Retinal pigment epithelial cell (primary cell): ENCODE data around the gene SCAF8.
A peak's percentile ranks its signal among the peaks of the same experiment; 100 is the strongest.
"Not testable (repeated sequence)": the region's sequence is repeated elsewhere in the genome, so short reads cannot be mapped to it uniquely, and the experiment has no call there.

ENCODE experiments used
- DNase-seq: peaks from one replicate; pipeline ENCODE4 v3.0.0-alpha.2; 2010; ENCODE audit warnings: low read depth
- H3K4me3 ChIP-seq: 2 replicates; pipeline ENCODE4 v1.5.1; 2011; ENCODE audit warnings: mild to moderate bottlenecking, low read length, control low read depth, moderate library complexity
- TF ChIP-seq, protein P1 (sequence below): conservative IDR thresholded peaks from 2 replicates; pipeline ENCODE4 v1.5.1; 2011; ENCODE audit warnings: low read depth, low read length, control low read depth, inconsistent platforms

The SCAF8 gene

DNA sequence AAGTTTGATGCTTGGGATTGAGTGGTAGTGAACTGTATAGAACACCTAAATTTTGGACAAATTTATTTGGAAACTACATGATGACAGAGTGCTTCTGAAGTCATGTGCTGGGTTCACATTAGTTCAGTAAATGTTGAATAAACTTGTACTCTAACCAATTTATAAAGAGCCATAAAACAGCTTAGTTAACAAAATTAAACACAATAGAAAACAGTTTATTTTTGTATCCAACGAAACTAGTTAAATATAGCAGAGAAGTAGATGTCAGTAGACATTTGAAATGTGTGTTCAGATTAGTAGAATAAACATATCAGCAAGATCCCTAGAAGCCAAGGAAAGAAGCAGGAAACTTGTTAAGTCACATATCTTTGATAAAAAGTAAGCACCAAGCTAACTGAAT is 32.1 kb downstream of the SCAF8 start:
- TF ChIP-seq, protein P1, sequence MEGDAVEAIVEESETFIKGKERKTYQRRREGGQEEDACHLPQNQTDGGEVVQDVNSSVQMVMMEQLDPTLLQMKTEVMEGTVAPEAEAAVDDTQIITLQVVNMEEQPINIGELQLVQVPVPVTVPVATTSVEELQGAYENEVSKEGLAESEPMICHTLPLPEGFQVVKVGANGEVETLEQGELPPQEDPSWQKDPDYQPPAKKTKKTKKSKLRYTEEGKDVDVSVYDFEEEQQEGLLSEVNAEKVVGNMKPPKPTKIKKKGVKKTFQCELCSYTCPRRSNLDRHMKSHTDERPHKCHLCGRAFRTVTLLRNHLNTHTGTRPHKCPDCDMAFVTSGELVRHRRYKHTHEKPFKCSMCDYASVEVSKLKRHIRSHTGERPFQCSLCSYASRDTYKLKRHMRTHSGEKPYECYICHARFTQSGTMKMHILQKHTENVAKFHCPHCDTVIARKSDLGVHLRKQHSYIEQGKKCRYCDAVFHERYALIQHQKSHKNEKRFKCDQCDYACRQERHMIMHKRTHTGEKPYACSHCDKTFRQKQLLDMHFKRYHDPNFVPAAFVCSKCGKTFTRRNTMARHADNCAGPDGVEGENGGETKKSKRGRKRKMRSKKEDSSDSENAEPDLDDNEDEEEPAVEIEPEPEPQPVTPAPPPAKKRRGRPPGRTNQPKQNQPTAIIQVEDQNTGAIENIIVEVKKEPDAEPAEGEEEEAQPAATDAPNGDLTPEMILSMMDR: no peak
- DNase-seq: peak; percentile 16
- H3K4me3 ChIP-seq: no peak overlapping the region

DNA sequence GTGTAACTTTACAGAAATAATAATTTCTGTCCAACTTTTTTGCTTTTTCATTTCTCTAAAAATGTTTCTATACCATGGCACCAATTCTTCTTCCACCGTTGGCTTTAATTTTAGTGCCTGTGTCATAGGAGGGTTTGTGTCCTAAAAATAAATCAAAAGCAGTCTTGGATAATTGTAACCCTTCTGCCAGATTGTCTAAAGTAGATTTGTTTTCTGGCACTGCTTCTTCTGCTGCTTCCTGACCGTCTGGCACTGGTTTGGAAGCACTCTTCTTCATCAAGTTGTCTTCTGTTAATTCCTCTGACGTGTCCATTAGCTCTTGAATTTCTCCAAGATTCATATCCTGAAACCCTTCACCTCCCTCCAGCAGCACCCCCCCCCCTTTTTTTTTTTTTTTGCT is 33.1 kb downstream of the SCAF8 start:
- no peak overlapping the region for H3K4me3 ChIP-seq
- TF ChIP-seq, protein P1: no peak
- no peak for DNase-seq

DNA sequence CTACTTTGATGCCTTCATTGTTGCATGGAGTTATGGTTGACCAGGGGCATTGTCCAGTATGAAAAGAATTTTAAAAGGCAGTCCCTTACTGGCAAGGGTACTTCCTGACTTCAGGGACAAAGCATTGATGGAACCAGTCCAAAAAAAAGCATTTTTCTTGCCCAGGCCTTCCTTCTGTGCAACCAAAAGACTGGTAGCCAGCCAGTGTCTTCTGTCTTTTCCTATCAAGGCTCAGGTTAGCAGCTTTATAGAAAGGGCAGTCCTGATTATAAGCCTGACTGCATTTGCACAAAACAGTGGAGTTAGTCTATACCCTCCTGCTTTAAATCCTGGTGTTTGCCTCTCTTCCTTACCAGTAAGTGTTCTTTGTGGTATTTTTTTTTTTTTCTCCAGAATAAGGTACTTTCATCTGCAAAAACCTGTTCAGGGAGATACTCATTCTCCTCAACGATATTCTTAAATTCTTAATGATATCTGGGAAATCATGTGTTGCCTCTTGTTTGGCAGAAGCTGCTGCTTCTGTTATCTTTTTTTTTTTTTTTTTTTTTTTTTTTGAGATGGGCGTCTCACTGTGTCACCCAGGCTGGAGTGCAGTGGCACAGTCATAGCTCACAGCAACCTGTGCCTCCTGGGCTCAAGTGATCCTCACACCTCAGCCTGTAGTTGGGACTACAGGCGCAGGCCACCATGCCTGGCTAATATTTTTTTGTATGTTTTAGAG is 33.9 kb downstream of the SCAF8 start:
- TF ChIP-seq, protein P1: no peak
- no peak overlapping the region for H3K4me3 ChIP-seq
- peak; percentile 6 for DNase-seq

DNA sequence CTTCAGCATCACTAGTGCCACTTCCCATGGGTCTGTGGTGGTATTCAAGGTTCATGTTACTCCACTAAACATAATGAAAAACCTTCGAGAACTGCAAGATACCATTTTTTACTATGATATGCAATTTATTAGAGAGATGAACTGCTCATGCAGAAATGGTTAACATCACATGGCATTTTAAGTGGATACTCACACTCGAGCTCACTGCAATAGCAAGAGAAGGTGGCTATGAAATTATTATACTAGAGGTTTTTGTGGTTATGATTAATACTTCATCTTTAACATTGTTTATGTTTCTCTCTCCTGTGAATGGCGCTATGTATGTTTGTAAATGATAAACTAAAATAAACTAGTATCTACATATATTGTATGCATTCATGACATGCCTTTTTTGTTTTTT is 35.1 kb downstream of the SCAF8 start:
- H3K4me3 ChIP-seq: no peak overlapping the region
- TF ChIP-seq, protein P1: no peak
- no peak for DNase-seq

DNA sequence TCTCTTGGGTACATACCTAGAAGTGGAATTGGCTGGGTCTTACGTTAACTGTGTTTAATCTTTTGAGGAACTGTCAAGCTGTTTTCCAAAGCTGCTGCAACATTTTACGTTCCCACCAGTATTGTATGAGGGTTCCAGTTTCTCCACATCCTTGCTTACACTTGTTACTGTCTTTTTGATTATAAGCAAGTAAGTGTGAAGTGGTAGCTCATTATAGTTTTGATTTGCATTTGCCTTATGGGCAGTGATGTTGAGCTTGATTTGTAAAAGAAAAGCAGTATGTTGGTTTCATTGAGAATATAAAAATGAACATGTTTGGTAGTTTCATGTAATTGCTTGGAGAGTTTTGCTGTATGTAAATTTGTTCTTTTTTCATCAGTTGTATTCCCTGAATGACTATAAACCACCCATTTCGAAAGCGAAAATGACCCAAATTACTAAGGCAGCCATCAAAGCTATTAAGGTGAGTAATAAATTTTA is 40.4 kb downstream of the SCAF8 start:
- TF ChIP-seq, protein P1: no peak
- no peak for DNase-seq
- no peak overlapping the region for H3K4me3 ChIP-seq

DNA sequence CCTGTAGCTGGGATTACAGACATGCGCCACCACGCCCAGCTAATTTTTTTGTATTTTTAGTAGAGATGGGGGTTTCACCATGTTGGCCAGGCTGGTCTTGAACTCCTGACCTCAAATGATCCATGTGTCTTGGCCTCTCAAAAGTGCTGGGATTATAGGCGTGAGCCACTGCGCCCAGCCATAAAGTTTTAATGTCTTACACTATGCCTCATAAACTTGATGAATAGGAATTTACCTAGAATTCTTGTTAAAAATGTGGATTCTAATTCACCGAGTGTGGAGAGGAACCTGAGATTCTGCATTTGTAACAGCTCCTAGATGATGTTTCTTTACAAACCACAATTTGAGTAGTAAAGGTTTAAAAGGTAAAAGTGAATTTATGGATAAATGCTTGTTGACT is 45.9 kb downstream of the SCAF8 start:
- DNase-seq, H3K4me3 ChIP-seq: not testable (repeated sequence)

DNA sequence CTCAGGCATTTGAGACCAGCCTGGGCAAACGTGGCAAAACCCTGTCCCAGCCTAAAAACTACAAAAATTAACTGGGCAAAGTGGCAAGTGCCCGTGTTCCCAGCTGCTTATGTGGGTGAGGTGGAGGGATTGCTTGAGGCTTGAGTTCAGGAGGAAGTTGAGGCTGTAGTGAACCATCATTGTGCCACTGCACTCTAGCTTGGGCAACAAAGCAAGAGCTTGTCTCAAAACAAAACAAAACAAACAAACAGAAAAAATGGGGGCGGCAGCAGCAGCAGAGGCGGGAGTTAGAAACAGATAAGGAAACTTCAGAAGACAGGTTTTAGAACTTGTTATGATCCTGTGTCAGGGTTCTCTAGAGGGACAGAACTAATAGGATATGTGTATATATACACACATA is 49.0 kb downstream of the SCAF8 start:
- TF ChIP-seq, protein P1: no peak
- H3K4me3 ChIP-seq: no peak overlapping the region
- no peak for DNase-seq
